CD4-positive, alpha-beta T cell (primary cell): Measurements from ENCODE around the gene CERS6. TPM values are rescaled to one million over a fixed set of nuclear protein-coding genes. Genes with fewer than 3 reads are reported as not detected.

Source experiments
- ATAC-seq: fragments of 200-7000 bp; cut with Tn5 transposase; one replicate; pipeline ENCODE4 v1.10.0; 2022; ENCODE audit warnings: mild to moderate bottlenecking; ENCODE audit not compliant: poor library complexity
- CTCF ChIA-PET: fragments of 350-600 bp; sonication (Branson Sonifier 250); formaldehyde crosslinking; loops from one replicate; lab custom pipeline; 2021; ENCODE audit warnings: antibody characterized with exemption, inconsistent platforms; lab: Charles Lee
- POLR2A ChIA-PET: fragments of 350-600 bp; sonication (Branson Sonifier 250); formaldehyde crosslinking; loops from one replicate; lab custom pipeline; 2021; ENCODE audit warnings: antibody characterized with exemption, inconsistent platforms; lab: Charles Lee
- DNase-seq, 14 experiments: peaks; one replicate each; pipeline ENCODE4 v3.0.0-alpha.2; 2013 to 2020; ENCODE audit warnings: mixed read lengths in 2 of 14
- H3K27ac ChIP-seq, 2 donors: one replicate each; pipeline versions ENCODE4 v1.5.1 to v1.7.0; 2013; ENCODE audit warnings: low read length in 2 of 2, low read depth in 1 of 2, mild to moderate bottlenecking in 1 of 2
- H3K27me3 ChIP-seq, 2 experiments: 1 replicate in 1 of 2; 2 replicates in 1 of 2; pipeline versions ENCODE4 v1.6.1 to v1.7.0; 2013; ENCODE audit warnings: low read length in 2 of 2, control low read depth in 1 of 2, mild to moderate bottlenecking in 1 of 2, moderate library complexity in 1 of 2; ENCODE audit not compliant: insufficient read depth in 2 of 2, control insufficient read depth in 1 of 2
- H3K36me3 ChIP-seq: one replicate; pipeline ENCODE4 v1.6.1; 2013; ENCODE audit warnings: low read length, control low read depth; ENCODE audit not compliant: insufficient read depth
- H3K4me1 ChIP-seq: one replicate; pipeline ENCODE4 v1.6.1; 2013; ENCODE audit warnings: low read length, control low read depth; ENCODE audit not compliant: insufficient read depth
- H3K4me3 ChIP-seq: one replicate; pipeline ENCODE4 v1.5.1; 2013; ENCODE audit warnings: mild to moderate bottlenecking, low read length, moderate library complexity
- H3K9me3 ChIP-seq, 2 experiments: 1 replicate in 1 of 2; 2 replicates in 1 of 2; pipeline versions ENCODE4 v1.6.1 to v1.7.0; 2013; ENCODE audit warnings: low read length in 2 of 2, mild to moderate bottlenecking in 2 of 2, control low read depth in 1 of 2, moderate library complexity in 1 of 2; ENCODE audit not compliant: control insufficient read depth in 1 of 2, insufficient read depth in 1 of 2
- H3K27ac Mint-ChIP-seq: one replicate; pipeline ENCODE4 v1.8.0; 2020; ENCODE audit warnings: mixed read lengths
- H3K27me3 Mint-ChIP-seq: one replicate; pipeline ENCODE4 v1.8.0; 2021; ENCODE audit warnings: mixed read lengths
- H3K36me3 Mint-ChIP-seq: one replicate; pipeline ENCODE4 v1.8.0; 2021; ENCODE audit warnings: low read depth, mixed read lengths
- H3K4me1 Mint-ChIP-seq: one replicate; pipeline ENCODE4 v1.8.0; 2021; ENCODE audit warnings: low read depth, mixed read lengths
- H3K4me3 Mint-ChIP-seq: one replicate; pipeline ENCODE4 v1.8.0; 2020; ENCODE audit warnings: mild to moderate bottlenecking, mixed read lengths
- H3K9me3 Mint-ChIP-seq: one replicate; pipeline ENCODE4 v1.8.0; 2020; ENCODE audit warnings: mixed read lengths
- intact Hi-C, 2 experiments: fragments of 100-400 bp; cut with DNase I in 1 of 2; cut with micrococcal nuclease in 1 of 2; formaldehyde crosslinking; loops; one replicate each; pipeline versions ENCODE4 v1.15.1 to v1.9.0; 2023 to 2025; cut with DNase I, micrococcal nuclease
- total RNA-seq, 174 experiments: library from RNA in 2 of 174; stranded (reverse) in 2 of 174; gene quantifications; one replicate each; pipeline ENCODE4 v1.2.3 and lab custom pipeline; 2021 to 2026
- TF ChIP-seq, protein P1 (sequence below): fragments of 200-600 bp; IDR thresholded peaks from one replicate; pipeline ENCODE4 v1.8.0; 2022; ENCODE audit warnings: antibody characterized with exemption, mild to moderate bottlenecking

CERS6 gene
- total RNA-seq, 2 experiments from 2014 or later = 16.9 to 17.9 TPM

- TF ChIP-seq, protein P1, sequence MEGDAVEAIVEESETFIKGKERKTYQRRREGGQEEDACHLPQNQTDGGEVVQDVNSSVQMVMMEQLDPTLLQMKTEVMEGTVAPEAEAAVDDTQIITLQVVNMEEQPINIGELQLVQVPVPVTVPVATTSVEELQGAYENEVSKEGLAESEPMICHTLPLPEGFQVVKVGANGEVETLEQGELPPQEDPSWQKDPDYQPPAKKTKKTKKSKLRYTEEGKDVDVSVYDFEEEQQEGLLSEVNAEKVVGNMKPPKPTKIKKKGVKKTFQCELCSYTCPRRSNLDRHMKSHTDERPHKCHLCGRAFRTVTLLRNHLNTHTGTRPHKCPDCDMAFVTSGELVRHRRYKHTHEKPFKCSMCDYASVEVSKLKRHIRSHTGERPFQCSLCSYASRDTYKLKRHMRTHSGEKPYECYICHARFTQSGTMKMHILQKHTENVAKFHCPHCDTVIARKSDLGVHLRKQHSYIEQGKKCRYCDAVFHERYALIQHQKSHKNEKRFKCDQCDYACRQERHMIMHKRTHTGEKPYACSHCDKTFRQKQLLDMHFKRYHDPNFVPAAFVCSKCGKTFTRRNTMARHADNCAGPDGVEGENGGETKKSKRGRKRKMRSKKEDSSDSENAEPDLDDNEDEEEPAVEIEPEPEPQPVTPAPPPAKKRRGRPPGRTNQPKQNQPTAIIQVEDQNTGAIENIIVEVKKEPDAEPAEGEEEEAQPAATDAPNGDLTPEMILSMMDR = no peak
- no peak overlapping the region for H3K4me3 ChIP-seq
- H3K27ac Mint-ChIP-seq = peak overlapping the region; percentile 19
- H3K36me3 Mint-ChIP-seq = peaks cover 46% of the 10 kb centered on the region
- ChIA-PET POLR2A (no interaction called here), CTCF (no interaction called here)
- no peak overlapping the region for H3K27ac ChIP-seq
- no peaks in the 10 kb centered on the region for H3K27me3 ChIP-seq
- peaks cover 48% of the 10 kb centered on the region for H3K4me1 Mint-ChIP-seq
- intact Hi-C loops = no loop called here
- DNase-seq = peak in 3 of 14 experiments; percentile 31 to 34 (median 32)
- H3K36me3 ChIP-seq = no peaks in the 10 kb centered on the region
- peaks cover 0 to 19% of the 10 kb centered on the region in 2 experiments for H3K9me3 ChIP-seq
- peaks cover 16% of the 10 kb centered on the region for H3K9me3 Mint-ChIP-seq
- H3K4me3 Mint-ChIP-seq = peak overlapping the region; percentile 50
- no peaks in the 10 kb centered on the region for H3K4me1 ChIP-seq
- ATAC-seq = peak; percentile 68
- H3K27me3 Mint-ChIP-seq = no peaks in the 10 kb centered on the region
Observed at GRCh38 chr2:168543037-168543436, 87.0 kb downstream of the CERS6 start.

GRCh38 chr2:168543935-168544334 lies 87.9 kb downstream of the CERS6 start:
- ChIA-PET POLR2A (no interaction called here), CTCF (interaction anchor here (1.0 kb wide), 1 partner anchor 11 kb away, joined by 4 read pairs; no protein-coding TSS in a partner anchor)
- Histone ChIP-seq H3K4me3 (no peak overlapping the region), H3K9me3 (peaks cover 0 to 19% of the 10 kb centered on the region in 2 experiments), H3K36me3 (no peaks in the 10 kb centered on the region), H3K27ac (no peak overlapping the region), H3K4me1 (no peaks in the 10 kb centered on the region), H3K27me3 (no peaks in the 10 kb centered on the region)
- Mint-ChIP-seq H3K36me3 (peaks cover 44% of the 10 kb centered on the region), H3K27ac (no peak overlapping the region), H3K9me3 (peaks cover 14% of the 10 kb centered on the region), H3K4me1 (peaks cover 48% of the 10 kb centered on the region), H3K27me3 (no peaks in the 10 kb centered on the region), H3K4me3 (no peak overlapping the region)
- intact Hi-C loops = no loop called here
- no peak for DNase-seq
- TF ChIP-seq, protein P1 = no peak
- ATAC-seq = no peak

DNA sequence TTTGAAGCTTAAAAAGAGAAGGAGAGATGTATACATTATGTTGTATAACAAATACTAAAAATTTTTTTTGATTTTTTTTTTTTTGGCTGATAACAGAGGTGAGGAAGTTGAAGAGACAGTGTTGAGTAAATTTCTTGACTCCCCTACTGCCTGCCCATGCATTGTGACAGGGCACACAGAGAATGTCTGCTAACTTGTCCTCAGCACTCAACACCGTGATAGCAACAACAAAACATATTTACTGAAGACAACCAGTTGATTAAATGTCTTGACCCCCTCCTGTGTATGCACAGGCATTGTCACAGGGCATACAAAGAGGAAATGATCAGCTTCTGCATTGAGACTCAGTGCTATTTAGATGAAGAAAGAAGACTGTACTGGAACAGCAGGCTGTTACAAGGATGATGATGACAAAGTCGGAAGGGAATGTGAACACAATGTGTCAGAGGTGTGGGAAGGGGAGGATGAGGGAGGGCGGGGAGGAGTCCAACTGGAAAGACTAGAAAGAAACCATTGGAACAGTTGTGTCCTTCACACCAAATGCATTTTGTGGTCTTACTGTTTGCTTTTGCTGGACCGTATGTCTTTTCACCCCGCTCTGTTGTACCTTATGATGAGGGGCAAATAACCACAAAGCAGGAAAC lies 89.5 kb downstream of the CERS6 start:
- TF ChIP-seq, protein P1 = no peak
- H3K4me3 Mint-ChIP-seq = no peak overlapping the region

More for the DNA sequence above, 89.5 kb downstream of the CERS6 start:
- peak overlapping the region; percentile 28 for H3K27ac Mint-ChIP-seq
- H3K4me1 ChIP-seq = peaks cover 2% of the 10 kb centered on the region
- ChIA-PET CTCF (no interaction called here), POLR2A (no interaction called here)
- no peaks in the 10 kb centered on the region for H3K27me3 Mint-ChIP-seq
- no peak overlapping the region for H3K4me3 ChIP-seq
- H3K9me3 ChIP-seq = peaks cover 0 to 6% of the 10 kb centered on the region in 2 experiments
- H3K9me3 Mint-ChIP-seq = peaks cover 5% of the 10 kb centered on the region
- intact Hi-C loops = no loop called here
- H3K27ac ChIP-seq = no peak overlapping the region
- DNase-seq (no peak), ATAC-seq (peak; percentile 34)
- H3K36me3 ChIP-seq = no peaks in the 10 kb centered on the region
- H3K4me1 Mint-ChIP-seq = peaks cover 56% of the 10 kb centered on the region
- peaks cover 41% of the 10 kb centered on the region for H3K36me3 Mint-ChIP-seq
- no peaks in the 10 kb centered on the region for H3K27me3 ChIP-seq
